ENCODE results near the gene ANKRD6. TPM values are rescaled to one million over a fixed set of nuclear protein-coding genes. Genes with fewer than 3 reads are reported as not detected.
A peak's percentile ranks its signal among the peaks of the same experiment; 100 is the strongest.

Gene ANKRD6
- total and polyA plus RNA-seq, 2 donors (not counting 3 experiments of a cell fraction or from before 2014, with no cell fraction given) = 3.4 to 9.6 TPM

- Histone ChIP-seq H4K20me1 (replicated peaks; ENCODE audit: control insufficient read depth, extremely low read depth, insufficient read depth, low read length) (no peaks in the 10 kb centered on the region), H3K4me3 (replicated peaks in 1 of 3; ENCODE audit: insufficient read depth in 1 of 3, low read depth in 1 of 3, low read length in 3 of 3) (no peak overlapping the region), H3K27ac (ENCODE audit: insufficient read depth, low read depth, low read length) (no peak overlapping the region), H3K27me3 (ENCODE audit: control insufficient read depth in 2 of 2, insufficient read depth in 2 of 2, low read length in 2 of 2) (peaks cover 0 to 7% of the 10 kb centered on the region in 2 experiments), H3K9me1 (replicated peaks; ENCODE audit: control insufficient read depth, extremely low read depth, insufficient read depth, low read length) (no peaks in the 10 kb centered on the region), H2AFZ (ENCODE audit: low read depth, low read length) (no peak overlapping the region), H3K36me3 (ENCODE audit: control insufficient read depth in 2 of 2, extremely low read depth in 1 of 2, insufficient read depth in 2 of 2, low read length in 2 of 2) (no peaks in the 10 kb centered on the region), H3K4me1 (ENCODE audit: control insufficient read depth, extremely low read depth, insufficient read depth, low read length) (peaks cover 18% of the 10 kb centered on the region), H3K4me2 (ENCODE audit: insufficient read depth, low read length) (no peak overlapping the region), H3K79me2 (ENCODE audit: control insufficient read depth, insufficient read depth, low read length) (no peaks in the 10 kb centered on the region), H3K9ac (replicated peaks; ENCODE audit: extremely low read depth, insufficient read depth, low read length) (no peak overlapping the region), H3K9me3 (replicated peaks; ENCODE audit: control insufficient read depth, insufficient read depth, low read length) (no peaks in the 10 kb centered on the region)
- dilution Hi-C loops (cut with MboI; ENCODE audit: extremely low pct_ligation_motif_present, low sequenced_read_pairs) = no loop called here
- POLR2A ChIA-PET = no interaction called here
- TF ChIP-seq MYC (IDR thresholded peaks at IDR 0.05; ENCODE audit: low read depth, low read length) = no peak
- BruUV-seq (replicated peaks) = TSS peak; percentile 4
- FAIRE-seq = no peak
- no peak for DNase-seq (ENCODE audit: low read depth, low spot score)
- CTCF ChIA-PET = interaction anchor here (1.1 to 1.5 kb wide), 2 partner anchors 63 to 175 kb away, joined by 3 to 7 read pairs; no protein-coding TSS in a partner anchor
- intact Hi-C loops (cut with micrococcal nuclease) = loop anchor here (10.0 kb wide), 2 partner anchors 380 to 1040 kb away; partner anchors contain the start of gene MDN1
These were observed 2.0 kb downstream of the ANKRD6 start for GRCh38 chr6:89434954-89435353.

GRCh38 chr6:89436226-89436625 lies 3.3 kb downstream of the ANKRD6 start:
- intact Hi-C loops (cut with micrococcal nuclease) (loop anchor here (10.0 kb wide), 2 partner anchors 379 to 1039 kb away; partner anchors contain the start of gene MDN1), dilution Hi-C loops (cut with MboI; ENCODE audit: extremely low pct_ligation_motif_present, low sequenced_read_pairs) (no loop called here)
- H3K9ac ChIP-seq (replicated peaks; ENCODE audit: extremely low read depth, insufficient read depth, low read length) = no peak overlapping the region
- CTCF ChIA-PET = interaction anchor here (0.8 to 2.9 kb wide), 6 partner anchors 15 to 1043 kb away, joined by 3 to 21 read pairs (median 3); no protein-coding TSS in a partner anchor
- no peaks in the 10 kb centered on the region for H3K9me1 ChIP-seq (replicated peaks; ENCODE audit: control insufficient read depth, extremely low read depth, insufficient read depth, low read length)
- POLR2A ChIA-PET = no interaction called here
- FAIRE-seq = peak; percentile 80
- H3K36me3 ChIP-seq (ENCODE audit: control insufficient read depth in 2 of 2, extremely low read depth in 1 of 2, insufficient read depth in 2 of 2, low read length in 2 of 2) = no peaks in the 10 kb centered on the region
- H3K79me2 ChIP-seq (ENCODE audit: control insufficient read depth, insufficient read depth, low read length) = no peaks in the 10 kb centered on the region
- H3K27ac ChIP-seq (ENCODE audit: insufficient read depth, low read depth, low read length) = no peak overlapping the region
- H2AFZ ChIP-seq (ENCODE audit: low read depth, low read length) = no peak overlapping the region
- no TSS peak for BruUV-seq (replicated peaks)
- peak overlapping the region; percentile 20 for H3K4me2 ChIP-seq (ENCODE audit: insufficient read depth, low read length)
- peaks cover 0 to 3% of the 10 kb centered on the region in 2 experiments for H3K27me3 ChIP-seq (ENCODE audit: control insufficient read depth in 2 of 2, insufficient read depth in 2 of 2, low read length in 2 of 2)
- H4K20me1 ChIP-seq (replicated peaks; ENCODE audit: control insufficient read depth, extremely low read depth, insufficient read depth, low read length) = no peaks in the 10 kb centered on the region
- peak; percentile 44 for DNase-seq (ENCODE audit: low read depth, low spot score)
- no peaks in the 10 kb centered on the region for H3K9me3 ChIP-seq (replicated peaks; ENCODE audit: control insufficient read depth, insufficient read depth, low read length)
- peaks cover 18% of the 10 kb centered on the region for H3K4me1 ChIP-seq (ENCODE audit: control insufficient read depth, extremely low read depth, insufficient read depth, low read length)
- H3K4me3 ChIP-seq (replicated peaks in 1 of 3; ENCODE audit: insufficient read depth in 1 of 3, low read depth in 1 of 3, low read length in 3 of 3) = no peak overlapping the region
- TF ChIP-seq CTCF (IDR thresholded peaks at IDR 0.05; ENCODE audit: extremely low read depth in 1 of 2, insufficient read depth in 1 of 2, low read depth in 1 of 2, low read length in 2 of 2) (no peak), FOS (IDR thresholded peaks at IDR 0.05; ENCODE audit: borderline replicate concordance, insufficient read depth, low read length) (no peak), EZH2 (IDR thresholded peaks at IDR 0.05; ENCODE audit: borderline replicate concordance, low read depth, low read length, severe bottlenecking) (no peak), POLR2AphosphoS5 (IDR thresholded peaks at IDR 0.05; ENCODE audit: insufficient read depth, low read depth, low read length) (no peak), POLR2A (IDR thresholded peaks at IDR 0.05; ENCODE audit: low read depth, low read length) (no peak), GATA2 (IDR thresholded peaks at IDR 0.05; ENCODE audit: insufficient read depth, insufficient read length, low read depth, low read length) (no peak), MYC (IDR thresholded peaks at IDR 0.05; ENCODE audit: low read depth, low read length) (no peak), MAX (IDR thresholded peaks at IDR 0.05; ENCODE audit: insufficient read depth, insufficient read length) (no peak), JUN (IDR thresholded peaks at IDR 0.05; ENCODE audit: borderline replicate concordance, insufficient read depth, insufficient read length, low read depth) (no peak)
